Breast epithelium (tissue), 3 donors: ENCODE measurements around the gene CUBN.

Source experiments
- CTCF ChIP-seq, 3 donors: fragments of 450-650 bp; IDR thresholded peaks; one replicate each; pipeline ENCODE4 v1.5.1; 2016 to 2017; ENCODE audit warnings: antibody characterized with exemption in 3 of 3, mild to moderate bottlenecking in 3 of 3, moderate library complexity in 3 of 3
- POLR2A ChIP-seq: fragments of 450-650 bp; IDR thresholded peaks from one replicate; pipeline ENCODE4 v1.6.1; 2016; ENCODE audit warnings: antibody characterized with exemption, mild to moderate bottlenecking, moderate library complexity

GRCh38 chr10:17061418-17061817 lies 68.2 kb downstream of the CUBN start:
- TF ChIP-seq POLR2A (no peak), CTCF (IDR thresholded peaks at IDR 0.05) (no peak)
